GM21447 (cell line): Measurements from ENCODE around the gene NEUROD4.
"Not testable (repeated sequence)": the region's sequence is repeated elsewhere in the genome, so short reads cannot be mapped to it uniquely, and the experiment has no call there.

Experiments used
- ATAC-seq: cut with Tn5 transposase; IDR thresholded peaks from one replicate; pipeline ENCODE4 v1.9.1; 2021; ENCODE audit not compliant: unreplicated experiment

The NEUROD4 gene

GRCh38 chr12:55019784-55020183, at the start of gene NEUROD4:
NEUROD4 (plus strand) TSS chr12:55019974; CDS start chr12:55026440, 6,466 bp downstream.
- ATAC-seq: no peak

- ATAC-seq: no peak
Observed at GRCh38 chr12:54970741-54971140, 49.0 kb upstream of the NEUROD4 start.

DNA sequence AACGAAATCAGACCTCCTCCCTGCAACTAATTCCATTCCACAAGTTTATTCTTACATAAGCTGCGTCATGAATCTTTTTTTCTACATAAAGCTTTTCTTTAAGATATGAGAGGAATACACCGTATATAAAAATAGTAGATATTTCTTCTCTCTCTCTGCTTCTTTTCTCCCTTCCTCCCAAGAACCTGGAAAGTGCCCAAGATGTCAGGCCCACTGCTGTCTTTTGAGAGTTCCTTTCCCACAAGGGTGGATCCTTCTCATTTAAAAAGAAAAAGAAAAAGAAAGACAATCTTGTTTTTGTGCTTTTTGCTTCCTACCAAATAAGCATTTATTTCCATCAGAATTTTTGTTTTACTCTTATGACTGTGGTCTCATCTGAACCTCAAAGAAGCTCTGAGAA, 46.2 kb upstream of the NEUROD4 start:
- no peak for ATAC-seq

DNA sequence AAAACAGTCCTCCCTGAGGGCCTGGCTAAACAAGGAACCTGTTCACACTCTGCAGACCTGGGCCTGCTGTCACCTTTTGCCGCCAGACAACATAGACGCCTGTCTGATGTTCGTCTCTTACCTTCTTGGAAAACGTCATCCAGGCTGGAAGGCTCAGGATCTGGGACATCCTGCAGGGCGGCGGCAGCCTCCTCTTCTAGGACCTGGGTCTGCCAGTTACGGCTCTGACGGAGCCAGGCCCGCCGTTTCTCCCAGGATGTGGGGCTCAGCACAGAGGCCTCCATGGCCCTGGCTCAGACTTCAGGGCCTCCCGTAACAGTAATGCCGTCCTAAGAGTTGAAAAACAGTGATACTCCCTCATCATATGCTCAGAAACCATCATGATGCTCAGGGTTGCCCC, 45.5 kb upstream of the NEUROD4 start:
- no peak for ATAC-seq

GRCh38 chr12:54975272-54975671, 44.5 kb upstream of the NEUROD4 start:
- no peak for ATAC-seq

- ATAC-seq: no peak
Observed at GRCh38 chr12:54975875-54976274, 43.9 kb upstream of the NEUROD4 start.

DNA sequence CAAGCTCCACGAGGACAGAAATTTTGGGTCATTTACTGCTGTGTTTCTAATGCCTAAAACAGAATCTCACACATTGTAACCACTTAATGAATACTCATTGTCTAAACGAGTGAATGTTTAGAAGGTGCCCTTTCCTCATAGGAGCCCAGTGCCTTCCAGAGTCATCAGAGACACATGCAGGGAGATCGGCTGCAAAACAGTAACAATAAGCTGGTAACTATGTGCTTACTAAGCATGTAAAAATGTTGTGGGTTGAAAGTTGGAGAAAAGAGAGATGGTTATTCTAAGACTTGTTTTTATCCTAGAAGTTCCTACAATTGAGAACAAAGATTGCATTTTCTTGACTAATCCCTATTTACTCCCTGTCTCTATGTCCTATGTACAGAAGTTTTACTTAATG, 42.6 kb upstream of the NEUROD4 start:
- no peak for ATAC-seq

GRCh38 chr12:54977857-54978256, 41.9 kb upstream of the NEUROD4 start:
- ATAC-seq: no peak

- ATAC-seq: no peak
Observed at GRCh38 chr12:54980341-54980740, 39.4 kb upstream of the NEUROD4 start.

GRCh38 chr12:54981796-54982195, 38.0 kb upstream of the NEUROD4 start:
- ATAC-seq: no peak

GRCh38 chr12:54983536-54984101, 36.2 kb upstream of the NEUROD4 start:
- ATAC-seq: no peak

GRCh38 chr12:54984658-54985376, 35.0 kb upstream of the NEUROD4 start, which contains the start of gene TESPA1:
TESPA1 (minus strand) TSS chr12:54984762; CDS start chr12:54974562, 10,200 bp downstream.
- ATAC-seq: peak; percentile 95

DNA sequence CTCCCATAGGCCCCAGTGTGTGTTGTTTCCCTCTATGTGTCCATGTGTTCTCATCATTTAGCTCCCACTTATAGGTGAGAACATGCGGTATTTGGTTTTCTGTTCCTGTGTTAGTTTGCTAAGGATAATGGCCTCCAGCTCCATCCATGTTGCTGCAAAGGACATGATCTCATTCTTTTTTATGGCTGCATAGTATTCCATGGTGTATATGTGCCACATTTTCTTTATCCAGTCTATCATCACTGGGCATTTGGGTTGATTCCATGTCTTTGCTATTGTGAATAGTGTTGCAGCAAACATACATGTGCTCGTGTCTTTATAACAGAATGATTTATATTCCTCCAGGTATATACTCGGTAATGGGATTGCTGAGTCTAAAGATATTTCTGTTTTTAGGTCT, 33.0 kb upstream of the NEUROD4 start:
- not testable (repeated sequence) for ATAC-seq

- ATAC-seq: no peak
Observed at GRCh38 chr12:54987611-54988231, 32.1 kb upstream of the NEUROD4 start.

- ATAC-seq: no peak
Observed at GRCh38 chr12:54988402-54989054, 31.2 kb upstream of the NEUROD4 start.

DNA sequence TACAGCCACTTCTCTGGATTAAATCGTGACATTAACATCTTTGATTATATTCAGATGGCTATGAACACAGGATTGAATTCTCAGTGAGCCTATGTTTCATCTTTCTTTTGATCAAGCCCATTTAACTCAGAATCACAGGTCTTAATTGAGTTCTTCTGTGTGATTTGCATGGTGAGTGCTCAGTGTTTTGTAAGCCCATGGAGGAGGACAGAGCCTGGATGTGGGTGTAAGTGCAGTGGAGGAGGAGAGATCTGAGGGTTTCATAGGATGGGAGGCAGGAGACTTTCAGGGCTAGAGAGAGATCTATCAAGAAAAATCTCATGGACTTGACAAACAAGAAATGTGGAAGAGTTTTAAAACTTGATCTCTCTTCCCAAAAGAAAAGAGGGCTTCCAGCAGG, 29.9 kb upstream of the NEUROD4 start:
- ATAC-seq: no peak

DNA sequence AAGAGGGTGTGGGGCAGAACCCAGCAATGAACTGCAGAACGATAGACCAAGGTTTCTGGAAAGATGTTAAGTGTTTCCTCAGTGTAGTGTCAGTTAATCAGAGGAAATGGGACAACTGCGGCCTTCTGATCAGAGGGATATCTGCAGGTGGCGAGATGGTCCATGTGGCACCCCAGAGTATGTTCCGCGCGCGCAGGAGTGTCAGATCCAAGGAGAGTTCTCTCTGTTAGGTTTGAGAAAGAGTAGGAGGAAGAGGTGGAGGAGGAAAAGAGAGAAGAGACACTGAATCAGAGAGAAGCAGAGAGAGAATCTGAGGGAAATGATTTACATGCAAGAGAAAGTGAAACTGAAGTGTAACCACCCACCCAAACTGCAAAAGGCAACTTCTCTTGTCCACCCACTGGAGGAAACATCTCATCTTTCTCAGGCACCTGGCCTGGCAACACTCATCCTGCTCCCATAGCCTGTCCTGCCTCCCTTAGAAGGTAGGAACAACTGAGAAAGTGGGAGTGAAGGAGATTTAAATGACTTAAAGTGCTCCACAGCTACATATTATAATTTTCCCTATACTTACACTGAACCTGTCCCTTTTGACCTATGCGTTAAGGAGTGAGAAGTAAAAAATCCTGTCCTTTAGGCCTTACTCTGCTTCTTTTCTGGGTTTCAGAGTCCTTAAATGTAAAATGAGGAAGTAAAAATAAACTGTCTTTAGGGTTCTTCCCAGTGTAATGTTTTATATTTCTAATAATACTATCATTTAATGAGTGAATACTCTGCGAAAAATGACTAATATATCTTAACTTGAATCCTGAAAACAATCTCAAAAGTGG, 28.4 kb upstream of the NEUROD4 start:
- peak; percentile 72 for ATAC-seq

DNA sequence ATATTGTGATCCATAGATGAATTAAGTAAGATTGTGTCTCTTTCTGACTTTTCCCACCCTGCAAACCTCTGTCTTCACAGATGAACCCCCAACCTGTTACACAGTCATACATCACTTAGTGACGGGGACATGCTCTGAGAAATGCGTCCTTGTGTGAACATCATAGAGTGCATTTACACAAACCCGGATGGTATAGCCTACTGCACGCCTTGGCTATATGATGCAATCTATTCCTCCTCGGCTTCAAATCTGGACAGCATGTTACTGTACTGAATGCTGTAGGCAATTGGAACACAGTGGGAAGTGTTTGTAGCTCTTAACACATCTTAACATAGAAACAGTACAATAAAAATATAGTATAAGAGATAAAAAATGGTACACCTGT, 27.8 kb upstream of the NEUROD4 start:
- ATAC-seq: peak; percentile 34

- peak; percentile 44 for ATAC-seq
Observed at GRCh38 chr12:54993181-54993835, 26.5 kb upstream of the NEUROD4 start.

DNA sequence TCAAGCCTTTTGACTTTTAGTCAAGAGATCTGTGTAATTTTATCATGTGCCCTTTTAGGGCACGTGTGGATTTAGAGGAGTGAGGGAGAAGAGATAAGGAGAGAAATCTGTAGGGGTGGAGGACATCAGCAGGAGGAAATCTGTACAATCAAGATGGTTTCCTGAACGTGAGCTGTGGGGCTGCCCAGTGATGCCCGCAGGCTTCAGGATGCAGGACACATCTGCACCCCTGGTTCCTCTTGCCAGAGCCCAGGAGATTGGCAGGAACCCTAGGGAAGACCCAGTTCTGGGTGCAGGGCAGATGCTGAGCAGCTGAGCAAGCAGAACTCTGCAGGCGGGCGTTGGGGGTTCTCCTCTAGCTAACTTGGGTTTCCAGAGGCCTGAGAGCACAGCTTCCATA, 23.6 kb upstream of the NEUROD4 start:
- ATAC-seq: no peak
